T-helper 17 cell (primary cell): ENCODE results near the gene SOX6. TPM values are rescaled to one million over a fixed set of nuclear protein-coding genes. Genes with fewer than 3 reads are reported as not detected.

Experiments used
- ATAC-seq: fragments of 150-1000 bp; cut with Tn5 transposase; 2 replicates; pipeline ENCODE4 v1.10.0; 2021; ENCODE audit warnings: mild to moderate bottlenecking, moderate library complexity
- DNase-seq, 3 donors: peaks; one replicate each; pipeline versions ENCODE4 v3.0.0 to v3.0.0-alpha.2; 2020 to 2021
- H3K9me3 ChIP-seq: one replicate; pipeline ENCODE4 v1.7.0; 2013; ENCODE audit warnings: low read length, mild to moderate bottlenecking; ENCODE audit not compliant: control insufficient read depth, poor library complexity, severe bottlenecking
- H3K27ac Mint-ChIP-seq: one replicate; pipeline ENCODE4 v1.8.0; 2022; ENCODE audit warnings: mild to moderate bottlenecking, moderate library complexity, mixed read lengths
- H3K27me3 Mint-ChIP-seq: one replicate; pipeline ENCODE4 v1.8.0; 2022; ENCODE audit warnings: mixed read lengths
- H3K36me3 Mint-ChIP-seq: one replicate; pipeline ENCODE4 v1.8.0; 2022; ENCODE audit warnings: low read depth, mixed read lengths
- H3K4me1 Mint-ChIP-seq: one replicate; pipeline ENCODE4 v1.8.0; 2022; ENCODE audit warnings: mild to moderate bottlenecking, mixed read lengths
- H3K4me3 Mint-ChIP-seq: one replicate; pipeline ENCODE4 v1.8.0; 2022; ENCODE audit warnings: mild to moderate bottlenecking, moderate library complexity, mixed read lengths
- total RNA-seq, 4 donors: library from RNA in 2 of 4; stranded (reverse) in 2 of 4; gene quantifications; one replicate each; pipeline ENCODE4 v1.2.3 and lab custom pipeline; 2022 to 2026

SOX6 gene
- total RNA-seq, 2 donors from 2014 or later: 0.10 TPM; not detected in 1

GRCh38 chr11:16180868-16181267, 175.5 kb downstream of the SOX6 start:
- H3K27ac Mint-ChIP-seq: no peak overlapping the region
- H3K27me3 Mint-ChIP-seq: no peaks in the 10 kb centered on the region
- no peak overlapping the region for H3K4me3 Mint-ChIP-seq
- ATAC-seq (no peak), DNase-seq (no peak)
- H3K9me3 ChIP-seq: no peaks in the 10 kb centered on the region
- no peaks in the 10 kb centered on the region for H3K4me1 Mint-ChIP-seq
- no peaks in the 10 kb centered on the region for H3K36me3 Mint-ChIP-seq

GRCh38 chr11:16179676-16180075, 176.7 kb downstream of the SOX6 start:
- H3K27me3 Mint-ChIP-seq: no peaks in the 10 kb centered on the region
- no peaks in the 10 kb centered on the region for H3K9me3 ChIP-seq
- DNase-seq (no peak), ATAC-seq (no peak)
- no peaks in the 10 kb centered on the region for H3K4me1 Mint-ChIP-seq
- H3K4me3 Mint-ChIP-seq: no peak overlapping the region
- H3K36me3 Mint-ChIP-seq: no peaks in the 10 kb centered on the region
- H3K27ac Mint-ChIP-seq: no peak overlapping the region

GRCh38 chr11:16178273-16178672, 178.1 kb downstream of the SOX6 start:
- Mint-ChIP-seq H3K4me1 (no peaks in the 10 kb centered on the region), H3K4me3 (no peak overlapping the region), H3K27ac (no peak overlapping the region), H3K27me3 (no peaks in the 10 kb centered on the region), H3K36me3 (no peaks in the 10 kb centered on the region)
- no peaks in the 10 kb centered on the region for H3K9me3 ChIP-seq
- ATAC-seq (no peak), DNase-seq (no peak)

GRCh38 chr11:16177688-16178087, 178.7 kb downstream of the SOX6 start:
- H3K4me3 Mint-ChIP-seq: no peak overlapping the region
- DNase-seq (no peak), ATAC-seq (no peak)
- H3K9me3 ChIP-seq: no peaks in the 10 kb centered on the region
- H3K36me3 Mint-ChIP-seq: no peaks in the 10 kb centered on the region
- H3K4me1 Mint-ChIP-seq: no peaks in the 10 kb centered on the region
- no peaks in the 10 kb centered on the region for H3K27me3 Mint-ChIP-seq
- no peak overlapping the region for H3K27ac Mint-ChIP-seq

GRCh38 chr11:16173798-16174197, 182.5 kb downstream of the SOX6 start:
- DNase-seq (no peak), ATAC-seq (no peak)
- no peak overlapping the region for H3K27ac Mint-ChIP-seq
- no peaks in the 10 kb centered on the region for H3K9me3 ChIP-seq
- no peak overlapping the region for H3K4me3 Mint-ChIP-seq
- H3K4me1 Mint-ChIP-seq: no peaks in the 10 kb centered on the region
- no peaks in the 10 kb centered on the region for H3K36me3 Mint-ChIP-seq
- no peaks in the 10 kb centered on the region for H3K27me3 Mint-ChIP-seq

- H3K4me3 Mint-ChIP-seq: no peak overlapping the region
- no peaks in the 10 kb centered on the region for H3K36me3 Mint-ChIP-seq
- no peaks in the 10 kb centered on the region for H3K27me3 Mint-ChIP-seq
- H3K27ac Mint-ChIP-seq: no peak overlapping the region
- DNase-seq (no peak), ATAC-seq (no peak)
- H3K4me1 Mint-ChIP-seq: no peaks in the 10 kb centered on the region
- H3K9me3 ChIP-seq: no peaks in the 10 kb centered on the region
These were observed 184.5 kb downstream of the SOX6 start for GRCh38 chr11:16171882-16172281.

- no peak for DNase-seq
- no peak overlapping the region for H3K4me3 Mint-ChIP-seq
- H3K4me1 Mint-ChIP-seq: no peaks in the 10 kb centered on the region
- no peak for ATAC-seq
- H3K27me3 Mint-ChIP-seq: no peaks in the 10 kb centered on the region
- no peaks in the 10 kb centered on the region for H3K36me3 Mint-ChIP-seq
- H3K9me3 ChIP-seq: no peaks in the 10 kb centered on the region
- no peak overlapping the region for H3K27ac Mint-ChIP-seq
These were observed 186.1 kb downstream of the SOX6 start for GRCh38 chr11:16169956-16170847.

- Mint-ChIP-seq H3K4me3 (no peak overlapping the region), H3K27ac (no peak overlapping the region), H3K36me3 (no peaks in the 10 kb centered on the region), H3K4me1 (no peaks in the 10 kb centered on the region), H3K27me3 (no peaks in the 10 kb centered on the region)
- DNase-seq: no peak
- no peaks in the 10 kb centered on the region for H3K9me3 ChIP-seq
- ATAC-seq: no peak
These were observed 186.8 kb downstream of the SOX6 start for GRCh38 chr11:16169541-16169940.

GRCh38 chr11:16167706-16168487, 188.4 kb downstream of the SOX6 start:
- Mint-ChIP-seq H3K27me3 (no peaks in the 10 kb centered on the region), H3K36me3 (no peaks in the 10 kb centered on the region), H3K4me1 (no peaks in the 10 kb centered on the region), H3K4me3 (no peak overlapping the region), H3K27ac (no peak overlapping the region)
- H3K9me3 ChIP-seq: no peaks in the 10 kb centered on the region
- no peak for DNase-seq
- no peak for ATAC-seq

GRCh38 chr11:16166571-16166970, 189.8 kb downstream of the SOX6 start:
- H3K9me3 ChIP-seq: no peaks in the 10 kb centered on the region
- H3K4me1 Mint-ChIP-seq: no peaks in the 10 kb centered on the region
- DNase-seq: no peak
- H3K36me3 Mint-ChIP-seq: no peaks in the 10 kb centered on the region
- ATAC-seq: no peak
- H3K27ac Mint-ChIP-seq: no peak overlapping the region
- no peak overlapping the region for H3K4me3 Mint-ChIP-seq
- no peaks in the 10 kb centered on the region for H3K27me3 Mint-ChIP-seq

- DNase-seq (no peak), ATAC-seq (no peak)
- H3K27ac Mint-ChIP-seq: no peak overlapping the region
- H3K27me3 Mint-ChIP-seq: no peaks in the 10 kb centered on the region
- H3K4me3 Mint-ChIP-seq: no peak overlapping the region
- no peaks in the 10 kb centered on the region for H3K4me1 Mint-ChIP-seq
- no peaks in the 10 kb centered on the region for H3K9me3 ChIP-seq
- H3K36me3 Mint-ChIP-seq: no peaks in the 10 kb centered on the region
These were observed 196.2 kb downstream of the SOX6 start for GRCh38 chr11:16160146-16160545.

- DNase-seq (no peak), ATAC-seq (no peak)
- H3K27ac Mint-ChIP-seq: no peak overlapping the region
- no peaks in the 10 kb centered on the region for H3K27me3 Mint-ChIP-seq
- H3K36me3 Mint-ChIP-seq: no peaks in the 10 kb centered on the region
- no peak overlapping the region for H3K4me3 Mint-ChIP-seq
- H3K4me1 Mint-ChIP-seq: no peaks in the 10 kb centered on the region
- H3K9me3 ChIP-seq: no peaks in the 10 kb centered on the region
These were observed 197.8 kb downstream of the SOX6 start for GRCh38 chr11:16158426-16158994.

- no peaks in the 10 kb centered on the region for H3K36me3 Mint-ChIP-seq
- H3K9me3 ChIP-seq: no peaks in the 10 kb centered on the region
- no peak overlapping the region for H3K4me3 Mint-ChIP-seq
- no peaks in the 10 kb centered on the region for H3K27me3 Mint-ChIP-seq
- H3K27ac Mint-ChIP-seq: no peak overlapping the region
- DNase-seq: no peak
- no peaks in the 10 kb centered on the region for H3K4me1 Mint-ChIP-seq
- ATAC-seq: no peak
These were observed 199.0 kb downstream of the SOX6 start for GRCh38 chr11:16157327-16157726.
